Measurements from ENCODE around the gene GPATCH3.
"Not testable (repeated sequence)": the region's sequence is repeated elsewhere in the genome, so short reads cannot be mapped to it uniquely, and the experiment has no call there.

Gene GPATCH3, protein sequence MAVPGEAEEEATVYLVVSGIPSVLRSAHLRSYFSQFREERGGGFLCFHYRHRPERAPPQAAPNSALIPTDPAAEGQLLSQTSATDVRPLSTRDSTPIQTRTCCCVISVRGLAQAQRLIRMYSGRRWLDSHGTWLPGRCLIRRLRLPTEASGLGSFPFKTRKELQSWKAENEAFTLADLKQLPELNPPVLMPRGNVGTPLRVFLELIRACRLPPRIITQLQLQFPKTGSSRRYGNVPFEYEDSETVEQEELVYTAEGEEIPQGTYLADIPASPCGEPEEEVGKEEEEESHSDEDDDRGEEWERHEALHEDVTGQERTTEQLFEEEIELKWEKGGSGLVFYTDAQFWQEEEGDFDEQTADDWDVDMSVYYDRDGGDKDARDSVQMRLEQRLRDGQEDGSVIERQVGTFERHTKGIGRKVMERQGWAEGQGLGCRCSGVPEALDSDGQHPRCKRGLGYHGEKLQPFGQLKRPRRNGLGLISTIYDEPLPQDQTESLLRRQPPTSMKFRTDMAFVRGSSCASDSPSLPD

DNA sequence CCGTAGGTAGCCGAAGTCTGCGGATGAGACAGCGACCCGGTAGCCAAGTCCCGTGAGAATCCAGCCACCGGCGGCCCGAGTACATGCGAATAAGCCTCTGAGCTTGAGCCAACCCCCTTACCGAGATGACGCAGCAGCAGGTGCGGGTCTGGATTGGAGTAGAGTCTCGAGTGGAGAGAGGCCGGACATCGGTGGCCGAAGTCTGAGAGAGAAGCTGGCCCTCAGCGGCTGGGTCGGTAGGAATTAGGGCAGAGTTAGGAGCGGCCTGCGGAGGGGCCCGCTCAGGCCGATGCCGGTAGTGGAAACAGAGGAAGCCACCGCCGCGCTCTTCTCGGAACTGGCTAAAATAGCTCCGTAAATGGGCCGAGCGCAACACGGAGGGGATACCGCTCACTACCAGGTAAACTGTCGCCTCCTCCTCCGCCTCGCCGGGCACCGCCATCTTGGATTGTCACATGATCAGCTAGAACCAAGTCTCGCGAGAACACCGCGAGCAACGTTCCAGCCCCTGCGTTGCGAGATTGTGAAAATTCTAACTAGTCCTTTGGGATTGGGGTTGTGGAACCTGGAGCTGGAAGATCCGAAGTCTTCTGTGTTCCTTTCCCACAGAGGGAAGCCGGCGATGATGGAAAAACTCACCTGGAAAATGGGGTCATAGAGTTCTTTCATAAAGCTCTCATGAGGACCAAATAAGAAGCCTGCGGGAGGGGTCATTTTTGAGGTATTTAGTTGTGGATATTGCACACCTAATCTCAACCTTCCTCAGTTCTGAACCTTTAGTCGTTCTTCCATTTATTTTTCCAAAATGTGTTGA lies at the start of gene GPATCH3:
Gene GPATCH3, minus strand, starts transcription at position 467 of the 814 bp plus-strand sequence. Its CDS starts 25 bp downstream, at position 442.
- DNase-seq (ENCODE audit: low read depth in 3 of 3) = peak; percentile 76 to 84 (median 84)

DNA sequence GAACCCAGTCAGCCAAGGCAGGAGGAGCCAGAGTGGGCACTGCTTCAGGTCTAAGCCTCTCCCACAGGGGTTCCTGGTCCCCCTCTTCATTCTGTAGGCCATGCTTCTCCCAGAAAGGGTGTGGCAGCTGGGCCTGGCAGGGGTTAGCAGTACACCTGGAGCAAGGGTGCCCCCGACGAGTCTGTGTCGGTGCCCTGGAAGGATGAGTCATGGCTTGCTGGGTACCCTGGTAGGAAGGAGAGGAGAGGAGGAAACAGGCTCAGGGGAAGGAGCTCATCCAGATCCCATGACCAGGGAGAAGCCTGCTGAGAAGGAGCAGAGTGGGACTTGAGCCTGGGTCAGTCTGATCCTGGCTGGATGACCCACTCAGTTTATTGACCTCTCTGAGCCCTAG lies 49.7 kb upstream of the GPATCH3 start:
- DNase-seq (ENCODE audit: low read depth in 3 of 3) = no peak

DNA sequence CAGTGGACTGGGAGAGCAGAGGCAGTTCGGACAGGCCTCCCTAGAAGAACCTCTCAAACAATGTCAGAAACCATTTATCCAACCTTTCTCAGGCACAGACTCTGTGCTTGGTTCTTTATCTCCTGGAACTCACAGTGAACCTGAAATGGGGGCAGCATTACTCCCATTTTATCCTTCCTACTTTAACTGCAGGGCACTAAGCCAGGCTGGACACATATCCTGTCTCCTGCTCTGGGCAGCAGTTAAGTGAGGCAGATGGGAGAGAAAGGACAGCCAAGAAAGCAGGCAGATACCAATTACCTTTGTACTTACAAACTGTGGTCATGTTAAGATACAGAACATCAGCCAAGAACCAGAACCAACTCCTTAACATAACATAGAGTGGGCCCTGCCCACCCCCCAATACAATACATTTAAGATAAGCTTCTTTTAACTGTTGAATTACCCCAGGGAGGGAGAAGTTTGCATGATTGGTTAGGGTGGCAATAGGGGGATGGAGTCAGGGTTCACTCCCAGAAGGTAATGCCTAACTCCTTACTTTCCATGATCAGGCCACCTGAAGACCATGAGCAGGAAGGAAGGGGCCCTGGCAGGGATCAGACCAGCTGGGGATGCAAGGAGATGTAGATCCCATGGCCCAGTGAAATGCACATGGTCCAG lies 49.1 kb upstream of the GPATCH3 start:
- no peak for DNase-seq (ENCODE audit: low read depth in 3 of 3)

DNA sequence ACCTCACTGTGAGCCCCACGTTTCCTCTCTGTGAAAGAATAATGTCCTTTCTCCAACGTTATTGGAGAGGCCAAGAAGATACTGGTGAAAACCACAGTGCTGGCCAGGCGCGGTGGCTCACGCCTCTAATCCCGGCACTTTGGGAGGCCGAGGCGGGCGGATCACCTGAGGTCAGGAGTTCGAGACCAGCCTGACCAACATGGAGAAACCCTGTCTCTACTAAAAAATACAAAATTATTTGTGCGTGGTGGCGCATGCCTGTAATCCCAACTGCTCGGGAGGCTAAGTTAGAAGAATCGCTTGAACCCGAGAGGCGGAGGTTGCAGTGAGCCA lies 48.4 kb upstream of the GPATCH3 start:
- not testable (repeated sequence) for DNase-seq (ENCODE audit: low read depth in 3 of 3)

DNA sequence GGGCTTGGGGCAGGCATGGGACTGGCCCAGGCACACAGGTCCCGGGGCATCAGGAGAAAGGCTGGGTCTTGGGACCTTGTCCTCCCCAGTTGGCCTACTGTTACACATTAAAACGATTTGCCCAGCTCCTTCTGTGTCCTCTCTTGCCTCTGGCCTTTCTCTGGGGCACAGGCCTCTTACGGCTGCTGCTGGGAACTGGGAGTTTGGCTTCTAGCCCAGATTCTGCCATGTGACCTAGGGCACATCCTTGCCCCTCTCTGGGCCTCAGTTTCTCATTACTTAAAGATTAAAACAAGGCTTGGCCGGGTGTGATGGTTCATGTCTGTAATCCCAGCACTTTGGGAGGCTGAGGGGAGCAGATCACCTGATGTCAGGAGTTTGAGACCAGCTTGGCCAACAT lies 46.0 kb upstream of the GPATCH3 start:
- no peak for DNase-seq (ENCODE audit: low read depth in 3 of 3)

DNA sequence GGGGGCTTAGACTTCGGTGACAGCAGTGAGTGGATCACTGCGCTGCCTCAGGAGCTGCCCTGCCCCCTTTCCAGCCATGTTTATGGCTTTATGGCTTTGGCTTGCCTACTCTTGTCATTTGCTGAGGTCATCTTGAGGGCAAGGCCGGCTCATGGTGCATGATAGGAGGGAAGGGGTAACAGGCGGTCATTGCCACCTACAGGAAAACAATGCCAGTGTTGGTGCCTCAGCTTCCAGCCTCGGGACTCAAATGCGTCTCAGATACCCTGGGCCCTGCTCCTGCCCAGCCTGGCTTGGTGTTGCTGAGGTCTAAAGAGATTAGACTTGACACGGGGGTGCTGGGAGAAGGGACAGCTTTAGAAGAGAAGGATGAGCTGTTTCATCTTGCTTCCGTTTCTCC lies 45.5 kb upstream of the GPATCH3 start:
- no peak for DNase-seq (ENCODE audit: low read depth in 3 of 3)

DNA sequence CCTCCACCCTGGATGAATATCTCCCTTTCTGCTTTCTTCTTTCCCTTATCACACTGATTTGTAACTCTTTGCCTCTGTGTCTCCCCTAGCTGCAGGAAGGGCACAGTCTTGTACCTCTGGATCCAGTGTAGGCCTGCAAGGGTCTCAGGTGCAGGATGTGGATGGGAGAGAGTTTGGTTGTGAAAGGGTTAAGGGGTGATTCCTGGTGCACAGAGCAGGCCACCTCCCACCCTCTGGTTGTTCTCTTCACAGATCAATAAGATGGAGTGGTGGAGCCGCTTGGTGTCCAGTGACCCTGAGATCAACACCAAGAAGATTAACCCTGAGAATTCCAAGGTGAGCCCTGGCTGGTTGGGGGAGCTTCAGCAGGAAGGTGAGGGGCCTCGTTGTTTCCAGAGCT lies 44.9 kb upstream of the GPATCH3 start:
- no peak for DNase-seq (ENCODE audit: low read depth in 3 of 3)

DNA sequence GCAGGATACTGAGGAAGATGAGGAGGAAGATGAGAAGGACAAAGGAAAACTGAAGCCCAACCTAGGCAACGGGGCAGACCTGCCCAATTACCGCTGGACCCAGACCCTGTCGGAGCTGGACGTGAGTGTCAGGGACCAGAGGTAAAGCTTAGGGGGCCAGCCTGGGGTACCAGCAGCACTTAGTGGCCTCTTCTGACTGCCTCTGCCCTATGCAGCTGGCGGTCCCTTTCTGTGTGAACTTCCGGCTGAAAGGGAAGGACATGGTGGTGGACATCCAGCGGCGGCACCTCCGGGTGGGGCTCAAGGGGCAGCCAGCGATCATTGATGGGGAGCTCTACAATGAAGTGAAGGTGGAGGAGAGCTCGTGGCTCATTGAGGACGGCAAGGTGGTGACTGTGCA lies 42.4 kb upstream of the GPATCH3 start:
- no peak for DNase-seq (ENCODE audit: low read depth in 3 of 3)

DNA sequence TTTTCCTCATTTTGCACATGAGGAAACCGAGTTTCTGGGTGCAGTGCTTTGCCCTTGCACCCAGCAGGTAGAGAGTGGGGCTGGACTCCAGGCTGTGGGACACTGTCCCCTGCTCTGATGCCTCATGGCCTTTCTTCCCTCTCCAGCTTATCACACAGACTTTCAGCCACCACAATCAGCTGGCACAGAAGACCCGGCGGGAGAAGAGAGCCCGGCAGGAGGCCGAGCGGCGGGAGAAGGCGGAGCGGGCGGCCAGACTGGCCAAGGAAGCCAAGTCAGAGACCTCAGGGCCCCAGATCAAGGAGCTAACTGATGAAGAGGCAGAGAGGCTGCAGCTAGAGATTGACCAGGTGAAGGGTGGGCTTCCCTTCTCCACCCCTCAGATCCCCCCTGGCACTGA lies 41.0 kb upstream of the GPATCH3 start:
- DNase-seq (ENCODE audit: low read depth in 3 of 3) = no peak

DNA sequence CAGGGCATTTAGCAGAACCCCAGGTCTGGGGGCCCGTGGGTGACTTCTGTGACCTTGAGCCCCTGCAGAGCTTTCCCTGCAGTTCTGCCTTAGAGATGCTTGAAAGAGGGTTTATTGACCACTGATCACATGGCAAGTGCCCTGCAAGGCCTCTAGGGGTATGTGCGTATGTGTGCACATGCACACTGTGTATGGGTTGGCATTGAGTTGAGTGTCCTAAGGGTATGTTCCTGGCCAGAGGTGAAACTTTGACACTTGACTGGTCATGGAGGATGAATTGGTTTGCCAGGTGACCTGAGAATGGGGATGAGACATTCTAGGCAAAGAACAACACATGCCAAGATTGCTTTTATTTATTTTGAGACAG lies 38.4 kb upstream of the GPATCH3 start:
- DNase-seq (ENCODE audit: low read depth in 3 of 3) = no peak

DNA sequence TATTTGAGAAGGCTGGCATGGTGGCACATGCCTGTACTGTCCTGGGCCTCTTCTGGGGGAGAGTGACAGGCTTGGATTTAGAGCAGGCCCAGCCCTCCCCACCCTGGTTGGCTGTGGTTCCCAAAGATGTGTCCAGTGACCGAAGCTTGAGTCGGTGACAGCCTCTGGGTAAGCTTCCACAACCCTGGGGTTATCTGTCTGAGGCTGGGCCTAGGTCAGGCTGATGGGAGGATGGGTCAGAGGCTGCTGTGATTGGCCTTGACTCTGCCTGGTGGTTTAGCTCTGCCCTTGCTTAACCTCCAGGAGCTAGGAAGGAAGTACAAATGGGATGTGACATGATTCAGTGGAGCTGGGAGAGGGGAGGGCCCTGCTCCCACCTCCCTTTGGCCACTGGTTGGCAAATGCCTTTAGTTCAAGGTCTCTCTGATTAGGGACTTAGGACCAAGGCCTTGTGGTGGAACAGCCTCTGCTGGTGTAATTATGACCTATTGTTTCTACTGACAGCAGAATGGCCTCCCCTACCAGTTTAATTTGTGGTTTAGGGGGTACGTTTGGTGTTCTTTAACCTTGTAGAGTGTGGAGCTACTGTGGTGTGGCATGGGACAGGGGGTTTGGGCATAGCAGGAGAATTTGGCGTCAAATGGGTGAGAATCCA lies 37.9 kb upstream of the GPATCH3 start:
- no peak for DNase-seq (ENCODE audit: low read depth in 3 of 3)

DNA sequence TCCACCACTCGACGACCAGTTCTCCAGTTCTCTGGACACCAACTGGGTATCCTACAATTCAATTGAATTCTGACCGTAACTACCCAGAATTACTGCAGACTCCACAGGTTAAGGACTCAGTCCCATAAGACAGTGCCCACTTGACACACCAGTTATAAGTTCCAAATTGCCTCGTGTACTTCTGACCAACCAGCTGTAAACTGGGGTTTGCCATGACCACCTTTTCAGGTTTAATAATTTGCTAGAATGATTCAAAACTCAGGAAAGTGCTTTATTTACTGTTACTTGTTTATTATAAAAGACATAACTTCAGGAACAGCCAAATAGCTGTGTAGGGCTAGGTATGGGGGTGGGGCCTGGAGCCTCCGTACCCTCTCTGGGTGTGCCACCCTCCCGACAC lies 36.6 kb upstream of the GPATCH3 start:
- DNase-seq (ENCODE audit: low read depth in 3 of 3) = no peak

DNA sequence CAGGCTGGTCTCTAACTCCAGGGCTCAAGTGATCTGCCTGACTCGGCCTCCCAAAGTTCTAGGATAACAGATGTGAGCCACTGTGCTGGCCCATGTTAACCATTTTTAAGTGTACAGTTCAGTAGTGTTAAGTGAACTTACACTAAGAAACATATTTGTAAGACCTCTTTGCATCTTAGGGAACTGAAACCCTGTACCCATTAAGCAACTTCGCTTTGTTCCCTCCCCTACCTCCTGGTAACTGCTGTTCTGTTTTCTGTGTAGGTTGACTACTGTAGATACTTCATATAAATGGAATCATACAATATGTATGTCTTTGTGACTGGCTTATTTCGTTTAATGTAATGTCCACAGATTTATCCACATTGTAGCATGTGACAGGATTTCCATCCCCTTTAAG lies 32.3 kb upstream of the GPATCH3 start:
- no peak for DNase-seq (ENCODE audit: low read depth in 3 of 3)

DNA sequence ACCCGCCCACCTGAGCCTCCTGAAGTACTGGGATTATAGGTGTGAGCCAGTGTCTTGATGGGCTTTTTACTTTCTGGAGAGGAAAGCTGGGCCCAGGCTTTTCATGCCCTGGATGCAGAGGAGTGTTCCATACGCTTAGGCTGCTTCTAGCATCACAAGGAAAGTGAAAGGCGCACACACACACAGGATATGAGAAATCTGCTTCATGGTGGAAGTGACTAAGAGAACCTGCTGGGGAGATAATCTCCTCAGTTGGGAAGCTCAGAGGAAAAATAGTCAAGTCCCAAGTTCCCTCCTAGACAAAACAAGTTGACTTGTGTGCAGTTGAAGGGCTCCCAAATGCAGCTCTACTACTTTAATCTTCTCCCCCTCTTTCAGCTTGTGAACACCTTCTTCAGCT lies 23.4 kb upstream of the GPATCH3 start:
- DNase-seq (ENCODE audit: low read depth in 3 of 3) = no peak

DNA sequence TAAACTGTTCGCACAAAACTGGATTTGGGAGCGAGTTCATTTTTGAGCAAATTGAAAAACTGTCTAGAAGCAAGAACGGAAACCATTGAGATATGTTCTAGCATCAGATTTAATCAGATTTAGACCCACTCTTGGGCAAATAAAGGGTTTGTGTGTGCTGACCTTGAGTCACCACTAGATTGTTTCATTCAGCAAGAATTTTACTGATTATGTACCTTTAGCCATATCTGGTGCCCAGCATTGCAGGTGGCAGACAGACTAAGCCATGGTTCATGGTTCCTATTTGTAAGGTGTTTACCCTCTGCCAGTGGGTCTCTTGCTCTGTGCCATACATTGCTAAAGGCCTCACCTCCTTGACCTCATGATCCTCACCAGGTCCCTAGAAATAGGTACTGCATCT lies 22.6 kb upstream of the GPATCH3 start:
- no peak for DNase-seq (ENCODE audit: low read depth in 3 of 3)

DNA sequence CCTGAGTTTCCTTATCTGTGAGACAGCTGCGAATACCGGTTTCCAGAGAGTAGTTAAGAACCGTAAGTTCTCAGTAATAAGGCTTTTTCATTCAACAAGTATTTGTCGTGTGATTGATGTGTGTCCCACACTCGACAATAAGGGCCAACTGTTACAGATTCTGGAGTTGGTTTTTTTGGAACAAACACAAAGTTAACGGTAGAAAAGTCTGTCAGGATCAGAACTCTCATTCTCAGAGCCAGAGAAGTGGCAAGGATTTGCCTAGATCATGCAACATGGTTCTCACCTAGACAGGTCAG lies 22.1 kb upstream of the GPATCH3 start:
- DNase-seq (ENCODE audit: low read depth in 3 of 3) = no peak

DNA sequence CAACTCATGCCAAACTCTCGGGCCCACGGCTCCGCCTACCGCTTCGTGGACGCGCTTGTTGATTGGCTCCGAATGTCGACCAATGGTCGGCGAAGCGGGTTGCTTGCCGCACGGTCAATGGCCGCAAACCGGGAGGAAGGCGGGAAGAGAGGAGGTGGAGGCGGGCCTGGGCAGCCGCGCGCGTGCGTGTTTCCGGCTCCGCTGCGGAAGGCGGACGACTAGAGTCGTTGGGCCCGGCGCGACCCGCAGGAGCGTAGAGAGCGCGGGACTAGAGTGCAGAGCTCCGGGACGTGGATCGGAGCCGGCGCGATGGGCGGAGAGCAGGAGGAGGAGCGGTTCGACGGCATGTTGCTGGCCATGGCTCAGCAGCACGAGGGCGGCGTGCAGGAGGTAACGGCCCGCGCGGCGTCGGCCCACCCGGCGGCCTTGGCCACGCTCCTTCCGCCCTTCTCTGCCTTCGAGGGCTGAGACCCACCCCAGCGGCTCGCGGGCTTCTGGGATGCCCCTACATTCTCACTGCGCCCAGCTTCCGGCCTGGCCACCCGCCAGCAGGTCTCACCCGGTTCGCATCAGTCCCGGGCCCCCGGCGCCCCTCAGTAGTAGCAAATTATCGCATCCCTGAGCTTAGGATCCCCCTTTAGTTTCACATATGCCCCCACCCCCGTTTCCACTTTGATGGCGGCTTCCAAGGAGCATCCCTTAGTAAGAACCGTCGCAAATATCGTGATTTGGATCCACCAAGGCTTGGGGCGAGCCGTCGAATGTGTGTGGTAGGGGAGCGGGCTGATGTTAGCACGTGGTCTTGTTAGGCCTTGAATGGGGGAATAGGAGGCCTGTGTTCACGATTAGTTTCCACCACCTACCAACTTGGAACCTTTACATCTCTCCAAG lies 21.5 kb upstream of the GPATCH3 start, which contains the start of gene NUDC:
Gene NUDC, plus strand, starts transcription at position 204 of the 891 bp plus-strand sequence. Its CDS starts 106 bp downstream, at position 310.
- peak; percentile 91 to 94 (median 94) for DNase-seq (ENCODE audit: low read depth in 3 of 3)

DNA sequence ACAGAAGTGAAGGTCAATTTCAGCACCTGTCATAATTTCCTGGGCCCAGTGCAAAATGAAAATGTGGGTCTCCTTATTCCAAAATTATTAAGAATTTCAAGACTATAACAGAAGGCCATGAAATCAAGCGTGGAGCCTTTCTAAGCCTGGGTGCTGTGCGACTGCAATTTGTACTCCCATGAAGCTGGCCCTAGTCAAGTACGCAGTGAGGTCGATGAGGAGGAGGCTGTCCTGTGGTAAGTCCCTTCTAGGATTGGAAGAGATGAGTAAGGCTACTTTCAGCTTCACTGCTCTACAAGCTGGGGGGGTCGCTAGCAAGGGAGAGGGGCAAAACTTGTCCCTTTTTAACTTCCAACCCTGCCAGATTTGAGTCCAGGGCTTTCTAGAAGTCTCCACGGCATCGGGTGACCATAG lies 20.9 kb upstream of the GPATCH3 start:
- DNase-seq (ENCODE audit: low read depth in 3 of 3) = no peak

DNA sequence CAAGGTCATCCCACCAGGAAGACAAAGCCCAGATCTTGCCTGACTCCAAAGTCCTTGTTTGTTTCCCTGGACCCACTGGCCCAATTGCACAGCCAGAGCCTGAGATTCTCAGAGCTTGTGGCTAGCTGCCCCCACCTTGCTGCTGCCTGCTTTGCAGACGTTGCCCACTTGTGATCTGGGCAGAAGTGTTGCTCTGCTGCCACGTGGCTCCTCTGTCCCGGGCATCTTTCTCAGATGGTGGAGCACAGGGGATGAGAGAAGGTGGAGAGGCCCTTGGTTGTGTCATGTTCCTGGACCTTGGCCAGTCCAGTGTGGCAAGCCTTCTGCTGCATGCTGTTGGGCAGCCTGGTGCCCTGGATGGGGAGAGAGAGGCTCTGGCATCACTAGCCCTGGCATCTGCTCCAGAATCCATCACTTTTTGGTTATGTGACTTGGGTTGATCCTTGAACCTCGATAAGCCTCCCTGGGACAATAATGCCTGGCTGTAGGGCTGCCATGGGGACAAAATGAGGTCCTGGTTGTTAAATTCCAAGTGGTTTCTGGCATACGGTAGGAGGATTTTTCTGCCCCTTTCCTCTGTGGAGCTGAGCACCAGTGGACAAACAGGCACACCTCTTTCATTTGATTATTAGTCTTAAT lies 15.1 kb upstream of the GPATCH3 start:
- no peak for DNase-seq (ENCODE audit: low read depth in 3 of 3)
